ENCODE results near the gene BLMH. TPM values are rescaled to one million over a fixed set of nuclear protein-coding genes. Genes with fewer than 3 reads are reported as not detected.
"Not testable (repeated sequence)": the region's sequence is repeated elsewhere in the genome, so short reads cannot be mapped to it uniquely, and the experiment has no call there.

The BLMH gene
- total RNA-seq, 1 experiment from 2014 or later, result 92.8 TPM

DNA sequence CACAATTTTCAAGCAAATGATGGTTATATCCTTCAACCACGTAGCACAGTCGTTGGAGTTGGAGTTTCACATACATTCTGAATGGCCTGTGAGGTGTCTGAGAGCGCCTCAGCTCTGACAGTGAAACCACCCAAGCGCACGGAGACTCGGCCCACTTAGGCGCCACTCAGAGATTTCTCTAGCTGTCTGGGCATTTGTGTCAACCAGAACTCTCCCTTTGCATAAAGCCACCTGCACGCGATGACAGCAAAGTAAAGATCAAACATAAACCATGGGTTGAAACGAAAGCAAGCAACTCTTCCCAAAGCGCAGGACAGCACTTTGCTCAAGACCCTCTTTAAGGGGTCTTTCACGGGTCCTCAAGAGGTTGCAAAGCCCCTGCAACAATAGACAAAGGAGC is 56.8 kb downstream of the BLMH start:
- DNase-seq, result no peak
- Histone ChIP-seq H3K27ac (no peak overlapping the region), H3K9me3 (replicated peaks) (no peaks in the 10 kb centered on the region), H3K36me3 (no peaks in the 10 kb centered on the region), H3K27me3 (peaks cover 27% of the 10 kb centered on the region), H3K4me3 (no peak overlapping the region), H3K4me1 (peaks cover 2% of the 10 kb centered on the region; the same call in 1 of the 2 replicates)

DNA sequence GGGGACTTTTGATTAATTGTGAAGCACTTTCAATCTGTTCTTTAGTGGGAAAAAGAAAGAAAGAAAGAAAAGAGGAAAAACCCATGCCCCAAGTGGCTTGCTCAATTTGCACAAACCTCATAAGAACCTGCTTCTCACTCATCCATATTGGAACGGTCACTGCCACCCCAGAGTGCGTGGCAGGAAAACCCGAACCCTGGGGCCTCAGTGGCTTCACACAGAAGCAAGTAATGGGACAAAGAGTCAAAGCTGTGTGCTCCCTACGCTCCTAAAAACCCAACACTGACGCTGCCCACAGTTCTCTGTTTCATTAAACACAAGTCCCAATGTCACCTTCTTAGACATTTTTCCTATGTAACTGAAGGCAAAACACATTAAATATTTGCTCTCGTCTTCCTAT is 57.4 kb downstream of the BLMH start:
- Histone ChIP-seq H3K27me3 (peaks cover 27% of the 10 kb centered on the region), H3K4me1 (peaks cover 2% of the 10 kb centered on the region; the same call in 1 of the 2 replicates)
- no peak for DNase-seq

DNA sequence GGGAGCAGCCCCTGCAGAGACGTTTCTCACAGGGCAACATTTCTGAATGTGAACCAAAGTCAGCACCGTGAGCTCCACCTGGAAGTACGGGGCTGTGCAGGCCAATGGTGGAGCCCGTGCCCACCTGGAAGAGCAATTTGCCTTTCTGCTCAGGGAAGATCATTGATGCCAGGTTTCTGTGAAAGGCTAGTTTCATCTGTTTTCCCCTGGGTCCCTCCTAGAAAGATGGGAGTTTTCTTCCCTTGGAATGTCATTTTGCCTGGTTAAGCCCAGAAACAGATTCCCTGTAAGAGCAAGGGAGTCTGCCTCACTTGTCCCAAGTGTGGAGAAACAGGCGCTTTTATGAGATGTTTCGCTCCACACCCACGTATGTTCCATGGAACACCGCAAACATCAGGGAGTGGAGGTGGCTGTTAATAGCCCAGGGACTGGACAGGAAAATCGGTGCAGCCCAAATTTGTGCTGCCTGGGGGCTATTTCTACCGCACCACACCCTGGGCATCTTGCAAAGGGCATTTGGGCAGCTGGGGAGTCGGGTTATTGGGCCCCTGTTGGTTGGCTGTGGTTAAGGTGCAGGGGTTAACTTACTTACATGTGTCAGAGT is 58.8 kb downstream of the BLMH start:
- peaks cover 27% of the 10 kb centered on the region for H3K27me3 ChIP-seq
- H3K9me3 ChIP-seq (replicated peaks), result no peaks in the 10 kb centered on the region
- no peaks in the 10 kb centered on the region for H3K36me3 ChIP-seq
- no peaks in the 10 kb centered on the region for H3K4me1 ChIP-seq
- DNase-seq, result no peak
- H3K4me3 ChIP-seq, result no peak overlapping the region
- no peak overlapping the region for H3K27ac ChIP-seq

More for the DNA sequence above, 57.4 kb downstream of the BLMH start:
- H3K36me3 ChIP-seq, result no peaks in the 10 kb centered on the region
- H3K9me3 ChIP-seq (replicated peaks), result no peaks in the 10 kb centered on the region
- no peak overlapping the region for H3K4me3 ChIP-seq
- no peak overlapping the region for H3K27ac ChIP-seq

DNA sequence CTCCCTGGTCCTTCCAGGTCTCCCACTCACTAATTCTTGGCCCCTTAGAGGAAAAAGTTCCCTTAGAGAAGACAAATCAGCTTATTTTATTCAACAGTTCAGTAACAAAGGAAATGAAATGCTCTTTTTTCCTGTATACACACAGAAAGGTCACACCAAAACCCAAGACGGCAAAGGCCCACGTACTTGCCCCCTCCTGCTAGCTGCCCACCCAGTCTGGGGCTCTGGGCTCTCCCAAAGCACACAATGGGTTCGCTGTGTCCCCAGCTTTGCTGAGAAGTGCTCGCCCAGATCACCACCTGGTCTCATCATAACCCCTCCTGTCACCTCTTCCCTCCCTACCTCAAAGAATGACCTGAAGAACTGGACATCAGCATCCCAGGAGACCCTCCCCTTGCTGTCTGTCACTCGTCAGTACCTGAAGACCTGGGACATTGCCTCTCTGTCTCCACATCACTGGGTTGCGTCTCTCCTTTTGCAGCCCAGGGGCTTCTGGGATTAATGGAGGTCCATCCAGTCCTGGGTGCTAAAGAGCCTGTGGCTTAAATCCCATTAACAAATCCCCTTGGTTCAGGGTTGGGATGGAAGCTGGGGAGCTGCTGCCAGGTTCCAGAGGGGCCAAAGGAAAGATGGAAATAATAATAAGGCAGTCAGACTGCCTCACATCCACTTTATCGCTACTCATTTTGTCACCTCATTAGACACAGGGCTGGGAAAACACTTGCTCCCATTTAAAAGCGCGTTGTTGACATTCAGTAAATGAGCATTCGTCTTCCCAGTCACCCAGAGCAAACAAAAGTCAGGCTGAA is 59.5 kb downstream of the BLMH start:
- no peaks in the 10 kb centered on the region for H3K36me3 ChIP-seq
- DNase-seq, result no peak
- H3K9me3 ChIP-seq (replicated peaks), result no peaks in the 10 kb centered on the region
- H3K4me1 ChIP-seq, result no peaks in the 10 kb centered on the region
- H3K4me3 ChIP-seq, result no peak overlapping the region
- no peak overlapping the region for H3K27ac ChIP-seq
- peaks cover 27% of the 10 kb centered on the region for H3K27me3 ChIP-seq

DNA sequence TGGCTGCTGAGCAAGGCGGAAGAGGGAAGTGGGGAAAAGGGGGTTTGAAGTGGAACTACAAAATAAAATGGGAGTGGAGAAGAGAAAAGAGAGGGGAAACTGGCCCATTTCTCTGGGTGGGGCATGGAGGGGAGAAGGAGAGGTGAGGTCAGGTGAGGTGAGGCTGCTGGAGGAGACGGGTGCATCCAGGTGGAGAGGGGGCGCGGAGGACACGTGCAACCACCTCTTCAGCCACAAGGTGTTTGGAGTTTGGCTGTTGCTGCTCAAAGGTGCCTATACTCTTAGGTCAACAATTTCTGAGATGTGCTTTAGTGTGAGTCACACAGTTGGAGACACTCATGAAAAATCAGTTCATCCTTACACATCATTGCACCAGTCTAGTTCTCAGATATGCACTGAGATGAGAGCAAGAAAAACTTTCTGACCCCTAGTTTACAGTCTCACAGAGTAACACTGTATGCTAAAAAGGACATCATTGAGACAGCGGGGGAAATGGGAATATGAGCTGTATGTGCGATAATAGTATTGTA is 61.1 kb downstream of the BLMH start:
- Histone ChIP-seq H3K4me3 (no peak overlapping the region), H3K27me3 (peaks cover 18% of the 10 kb centered on the region; the same call in 1 of the 2 replicates), H3K9me3 (replicated peaks) (no peaks in the 10 kb centered on the region), H3K36me3 (no peaks in the 10 kb centered on the region), H3K27ac (no peak overlapping the region), H3K4me1 (no peaks in the 10 kb centered on the region)
- no peak for DNase-seq

DNA sequence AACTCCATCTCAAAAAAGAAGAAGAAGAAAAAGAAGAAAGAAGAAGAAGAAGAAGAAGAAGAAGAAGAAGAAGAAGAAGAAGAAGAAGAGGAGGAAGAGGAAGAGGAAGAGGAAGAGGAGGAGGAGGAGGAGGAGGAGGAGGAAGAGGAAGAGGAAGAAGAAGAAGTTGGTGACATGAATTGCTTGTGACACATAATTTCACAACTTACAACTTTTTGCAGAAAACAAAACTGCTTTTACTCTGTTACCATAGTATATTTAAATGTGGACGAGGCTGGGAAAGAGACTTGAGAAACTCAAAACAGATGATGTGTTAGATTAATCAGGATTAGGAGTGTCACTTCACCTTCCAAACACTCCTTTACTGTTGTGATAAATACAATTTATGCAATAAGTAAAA is 61.7 kb downstream of the BLMH start:
- not testable (repeated sequence) for H3K27ac ChIP-seq; H3K36me3 ChIP-seq; H3K9me3 ChIP-seq (replicated peaks); H3K4me1 ChIP-seq; H3K4me3 ChIP-seq; DNase-seq
- H3K27me3 ChIP-seq, result peaks cover 18% of the 10 kb centered on the region; the same call in 1 of the 2 replicates

DNA sequence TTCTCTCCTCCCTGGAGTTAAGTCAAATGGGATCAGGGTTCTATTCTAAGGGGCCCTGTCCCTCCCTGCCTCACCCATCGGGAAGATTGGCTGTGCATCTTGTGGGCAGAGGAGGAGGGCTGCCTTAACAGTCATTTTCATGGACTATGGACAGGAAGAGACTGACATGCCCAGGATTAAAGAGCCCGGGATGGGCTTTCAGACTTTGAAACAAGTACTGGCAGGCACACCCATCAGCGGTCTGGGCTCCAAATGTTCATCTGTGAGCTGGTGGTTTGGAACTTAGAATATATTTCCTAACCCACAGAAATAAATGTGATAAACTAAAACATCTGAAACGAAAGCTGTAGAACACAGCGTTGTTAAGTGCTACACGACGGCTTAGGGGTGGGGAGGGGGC is 62.7 kb downstream of the BLMH start:
- peaks cover 12% of the 10 kb centered on the region; the same call in 1 of the 2 replicates for H3K27me3 ChIP-seq
- no peak for DNase-seq
- H3K9me3 ChIP-seq (replicated peaks), result no peaks in the 10 kb centered on the region
- no peak overlapping the region for H3K4me3 ChIP-seq
- H3K4me1 ChIP-seq, result no peaks in the 10 kb centered on the region
- H3K27ac ChIP-seq, result no peak overlapping the region
- H3K36me3 ChIP-seq, result no peaks in the 10 kb centered on the region

DNA sequence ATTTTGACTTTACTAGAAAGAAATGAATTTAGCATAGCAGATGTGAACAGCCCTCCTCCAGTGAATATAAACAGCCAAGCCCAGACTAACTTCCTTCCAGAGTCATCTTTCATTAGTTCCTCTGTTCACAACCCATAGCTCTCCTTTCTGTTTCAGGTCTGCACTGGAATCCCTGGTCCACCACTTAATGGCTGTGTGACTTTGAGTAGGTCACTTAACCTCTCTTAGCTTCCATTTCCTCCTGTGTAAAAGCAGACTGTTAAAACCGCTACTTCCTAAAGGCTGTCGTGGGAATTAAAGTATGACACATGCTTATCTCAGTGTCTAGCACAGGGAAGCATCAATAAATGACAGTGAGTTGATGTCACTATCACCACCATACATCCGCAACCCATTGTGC is 63.7 kb downstream of the BLMH start:
- H3K9me3 ChIP-seq (replicated peaks), result no peaks in the 10 kb centered on the region
- peaks cover 4% of the 10 kb centered on the region; the same call in 1 of the 2 replicates for H3K27me3 ChIP-seq
- no peak overlapping the region for H3K4me3 ChIP-seq
- no peak for DNase-seq
- H3K4me1 ChIP-seq, result no peaks in the 10 kb centered on the region
- no peak overlapping the region for H3K27ac ChIP-seq
- H3K36me3 ChIP-seq, result no peaks in the 10 kb centered on the region

DNA sequence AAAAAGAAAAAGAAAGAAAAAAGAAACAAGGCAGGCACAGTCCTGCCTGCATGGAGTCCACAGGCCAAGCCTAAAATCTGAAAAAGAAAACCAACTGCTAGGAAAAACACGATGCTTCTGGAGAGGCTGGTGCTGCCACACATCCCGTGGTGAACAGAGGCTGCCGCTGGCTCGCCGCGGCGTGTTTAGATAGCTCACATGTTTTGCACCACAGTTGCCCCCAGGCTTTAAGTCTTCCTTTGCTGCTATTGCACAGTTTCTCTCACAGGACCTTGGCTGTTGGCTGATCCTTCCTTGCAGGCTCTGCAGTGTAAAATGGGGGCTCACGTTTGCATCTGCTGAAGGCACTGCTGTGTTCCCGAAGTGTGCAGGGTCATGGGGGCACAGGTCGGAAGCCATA is 64.9 kb downstream of the BLMH start:
- Histone ChIP-seq H3K36me3 (no peaks in the 10 kb centered on the region), H3K27ac (no peak overlapping the region), H3K27me3 (no peaks in the 10 kb centered on the region), H3K4me1 (no peaks in the 10 kb centered on the region), H3K4me3 (no peak overlapping the region), H3K9me3 (replicated peaks) (no peaks in the 10 kb centered on the region)
- peak; percentile 56 to 71 for DNase-seq

DNA sequence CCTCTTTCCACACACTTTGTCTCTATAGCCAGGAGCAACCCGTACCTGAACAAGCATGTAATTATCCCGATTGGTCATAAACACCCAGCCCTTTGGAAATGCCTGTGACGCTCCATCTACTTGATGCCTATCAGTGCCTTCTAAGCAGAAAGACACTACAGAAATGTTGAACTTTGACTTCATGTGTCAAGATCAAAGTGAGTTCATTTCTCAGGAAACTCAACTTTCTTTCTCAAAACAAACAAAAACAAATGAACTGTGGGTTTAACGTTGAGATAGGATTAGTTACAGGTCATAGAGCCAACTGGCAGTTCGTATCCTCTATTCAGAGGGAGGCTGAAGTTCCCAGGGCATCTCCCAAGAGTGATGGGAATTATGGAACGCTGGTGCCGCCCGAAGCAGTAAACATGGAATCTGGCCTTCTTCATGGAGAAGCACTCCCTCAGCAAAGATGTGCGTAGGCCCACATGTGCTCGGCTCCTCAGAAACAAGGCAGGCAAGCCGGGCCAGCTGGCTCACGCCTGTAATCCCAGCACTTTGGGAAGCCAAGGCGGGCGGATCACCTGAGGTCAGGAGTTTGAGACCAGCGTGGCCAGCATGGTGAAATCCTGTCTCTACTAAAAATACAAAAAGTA is 65.7 kb downstream of the BLMH start:
- Histone ChIP-seq H3K27me3 (no peaks in the 10 kb centered on the region), H3K36me3 (no peaks in the 10 kb centered on the region), H3K4me3 (no peak overlapping the region), H3K4me1 (no peaks in the 10 kb centered on the region), H3K27ac (no peak overlapping the region), H3K9me3 (replicated peaks) (no peaks in the 10 kb centered on the region)
- DNase-seq, result no peak

DNA sequence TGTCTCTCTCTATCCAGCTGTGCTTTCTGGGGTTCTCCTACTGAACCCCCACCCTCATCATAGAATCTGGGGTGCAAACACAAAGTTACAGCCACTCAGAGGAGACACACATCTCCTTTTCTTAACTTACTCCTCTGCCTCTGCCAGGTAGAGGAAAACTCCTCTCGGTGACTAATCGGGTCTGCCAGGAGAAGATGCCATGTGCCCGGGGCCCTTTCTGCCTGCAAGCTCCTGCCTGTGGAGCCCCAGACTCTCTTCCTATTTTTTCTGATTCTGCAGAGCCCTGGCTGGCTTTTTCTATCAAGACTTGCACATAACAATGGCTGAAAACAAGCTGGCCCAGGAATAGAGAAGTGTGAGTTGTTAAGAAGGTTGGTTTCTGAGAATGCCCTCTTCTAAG is 66.6 kb downstream of the BLMH start:
- no peak for DNase-seq
- no peaks in the 10 kb centered on the region for H3K27me3 ChIP-seq
- no peaks in the 10 kb centered on the region for H3K36me3 ChIP-seq
- no peaks in the 10 kb centered on the region for H3K4me1 ChIP-seq
- H3K9me3 ChIP-seq (replicated peaks), result no peaks in the 10 kb centered on the region
- H3K4me3 ChIP-seq, result no peak overlapping the region
- H3K27ac ChIP-seq, result no peak overlapping the region

DNA sequence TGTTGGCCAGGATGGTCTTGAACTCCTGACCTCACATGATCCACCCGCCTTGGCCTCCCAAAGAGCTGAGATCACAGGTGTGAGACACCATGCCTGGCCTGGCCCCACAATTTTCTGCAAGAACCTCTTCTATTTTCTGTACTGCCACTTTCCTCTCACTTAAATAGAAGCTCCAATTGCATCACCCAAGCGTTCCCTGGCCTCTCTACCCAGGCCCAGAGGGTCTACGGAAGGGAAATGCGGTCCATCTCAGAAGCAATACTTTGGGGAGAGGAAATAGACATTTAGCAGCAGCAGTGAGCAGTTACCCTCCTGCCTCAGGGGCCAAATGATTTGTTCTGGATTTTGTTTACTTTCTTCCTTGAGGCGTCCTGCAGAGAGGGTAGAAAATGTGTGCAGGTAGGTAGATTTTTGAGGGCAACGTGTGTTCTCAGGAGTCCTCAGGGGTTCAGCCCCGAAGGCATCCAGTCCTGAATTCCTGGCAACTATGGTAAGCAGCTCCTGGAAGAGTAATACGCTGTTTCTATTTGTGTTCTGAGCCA is 67.3 kb downstream of the BLMH start:
- H3K4me1 ChIP-seq, result no peaks in the 10 kb centered on the region
- H3K27me3 ChIP-seq, result no peaks in the 10 kb centered on the region
- DNase-seq, result no peak
- no peak overlapping the region for H3K4me3 ChIP-seq
- no peak overlapping the region for H3K27ac ChIP-seq
- H3K36me3 ChIP-seq, result no peaks in the 10 kb centered on the region
- no peaks in the 10 kb centered on the region for H3K9me3 ChIP-seq (replicated peaks)

DNA sequence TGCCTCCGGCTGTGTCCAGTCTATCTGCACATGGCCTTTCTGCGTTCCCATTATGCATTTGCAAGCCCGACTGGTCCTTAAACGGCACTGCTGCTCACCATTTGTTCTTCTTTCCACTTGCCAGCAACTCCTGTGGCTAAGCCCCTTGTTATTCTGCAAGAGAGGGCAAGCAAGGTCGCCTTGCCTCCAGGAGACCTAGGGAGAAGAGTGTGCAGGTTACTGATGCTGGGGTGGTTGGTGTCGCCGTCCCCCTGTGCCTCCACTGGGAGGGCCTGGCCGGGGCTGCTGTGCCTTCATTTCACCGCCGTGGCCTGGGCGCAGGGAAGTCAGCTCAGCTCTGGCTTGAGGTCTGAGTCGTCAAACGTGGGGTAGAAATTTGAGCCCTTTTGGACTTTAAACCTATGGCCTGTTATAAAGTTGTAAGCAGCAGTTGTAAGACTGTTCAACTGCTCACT is 69.0 kb downstream of the BLMH start:
- no peaks in the 10 kb centered on the region for H3K9me3 ChIP-seq (replicated peaks)
- no peak overlapping the region for H3K27ac ChIP-seq
- no peaks in the 10 kb centered on the region for H3K36me3 ChIP-seq
- DNase-seq, result no peak
- no peaks in the 10 kb centered on the region for H3K27me3 ChIP-seq
- H3K4me3 ChIP-seq, result no peak overlapping the region
- no peaks in the 10 kb centered on the region for H3K4me1 ChIP-seq

DNA sequence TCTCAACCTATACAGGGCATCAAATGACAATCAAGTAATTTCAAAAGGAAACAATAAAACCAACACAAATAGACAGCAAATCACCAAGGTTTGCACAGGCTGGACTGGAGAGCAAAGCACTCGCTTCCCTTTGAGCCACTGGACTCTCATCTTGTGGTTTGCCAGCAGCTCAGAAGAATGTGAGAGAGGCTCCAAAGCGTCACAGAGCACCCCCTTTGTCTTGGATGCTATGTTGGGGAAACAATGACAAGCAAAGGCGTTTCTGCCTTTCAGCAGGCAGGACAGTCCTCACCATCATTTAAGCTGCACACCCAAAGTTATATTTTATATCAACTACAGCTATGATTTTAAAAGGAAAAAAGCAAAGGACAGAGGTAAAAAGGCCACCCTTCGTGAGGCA is 69.5 kb downstream of the BLMH start:
- H3K9me3 ChIP-seq (replicated peaks), result no peaks in the 10 kb centered on the region
- no peak overlapping the region for H3K27ac ChIP-seq
- H3K4me3 ChIP-seq, result no peak overlapping the region
- no peaks in the 10 kb centered on the region for H3K36me3 ChIP-seq
- no peaks in the 10 kb centered on the region for H3K4me1 ChIP-seq
- no peaks in the 10 kb centered on the region for H3K27me3 ChIP-seq
- DNase-seq, result no peak

DNA sequence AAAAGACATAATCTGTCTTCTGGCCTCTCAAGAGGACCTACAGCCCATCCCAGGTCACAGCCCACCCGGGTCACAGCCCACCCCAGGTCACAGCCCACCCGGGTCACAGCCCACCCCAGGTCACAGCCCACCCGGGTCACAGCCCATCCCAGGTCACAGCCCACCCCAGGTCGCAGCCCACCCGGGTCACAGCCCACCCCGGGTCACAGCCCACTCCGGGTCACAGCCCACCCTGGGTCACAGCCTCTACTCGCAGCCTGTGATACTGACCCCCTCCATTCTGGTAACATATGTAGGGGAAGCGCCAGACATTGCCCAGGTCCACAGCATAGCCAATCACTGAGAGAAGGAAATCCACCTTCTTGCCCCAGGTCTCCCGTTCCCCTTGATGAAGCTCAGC is 70.4 kb downstream of the BLMH start:
- Histone ChIP-seq H3K27me3 (no peaks in the 10 kb centered on the region), H3K9me3 (replicated peaks) (no peaks in the 10 kb centered on the region), H3K4me1 (no peaks in the 10 kb centered on the region), H3K27ac (no peak overlapping the region), H3K36me3 (no peaks in the 10 kb centered on the region), H3K4me3 (no peak overlapping the region)
- DNase-seq, result no peak

Data from SJCRH30 (cell line).